DMS114 treated with DMSO at 0.1 percent for 48 hours (cell line): ENCODE data around the gene CNTNAP2.

Experiments
- DNase-seq: peaks from one replicate; lab custom pipeline; 2025; ENCODE audit not compliant: unreplicated experiment; lab: John Stamatoyannopoulos, UW

Gene CNTNAP2

GRCh38 chr7:148211740-148212151 lies 2095.1 kb downstream of the CNTNAP2 start:
- no peak for DNase-seq

DNA sequence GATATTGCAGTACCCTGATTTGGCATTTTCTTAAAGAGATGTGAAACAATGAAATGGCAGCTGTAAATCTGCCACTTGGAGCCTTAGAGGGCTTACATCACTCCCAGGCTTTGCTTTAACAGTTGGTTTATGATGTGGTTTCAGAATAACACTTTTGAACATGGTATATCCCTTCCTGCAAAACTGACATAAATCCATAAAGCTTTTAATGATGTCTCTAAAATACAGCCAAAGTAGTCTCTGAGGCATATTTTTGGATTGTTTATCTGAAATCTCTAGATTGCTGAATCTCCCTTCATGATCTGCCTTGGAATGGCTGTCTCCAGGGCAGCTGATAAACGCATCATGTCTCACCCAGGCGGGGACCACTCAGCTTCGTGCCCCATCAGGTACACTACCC lies 2096.1 kb downstream of the CNTNAP2 start:
- DNase-seq, result no peak

GRCh38 chr7:148214101-148214500 lies 2097.5 kb downstream of the CNTNAP2 start:
- DNase-seq, result no peak

- no peak for DNase-seq
Observed at GRCh38 chr7:148218603-148219002, 2102.0 kb downstream of the CNTNAP2 start.

DNA sequence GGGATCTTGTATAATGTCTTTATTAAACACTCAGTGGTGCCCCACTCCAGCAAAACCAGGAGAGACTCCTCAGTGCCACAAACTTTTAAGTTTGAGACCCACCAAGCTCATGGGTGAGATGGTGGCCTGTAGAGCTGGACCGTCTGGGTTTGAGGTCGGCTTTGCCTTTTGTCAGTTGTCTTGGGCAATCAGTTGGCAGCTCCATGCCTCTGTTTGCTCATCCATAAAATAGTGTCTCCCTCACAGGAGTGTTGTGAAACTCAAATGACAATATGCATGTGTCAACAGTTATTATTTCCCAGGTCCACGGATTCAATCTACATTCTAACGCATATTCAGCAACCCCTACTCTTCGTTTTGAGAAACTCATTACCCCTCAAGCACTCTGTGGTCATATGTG lies 2106.1 kb downstream of the CNTNAP2 start:
- DNase-seq, result no peak

GRCh38 chr7:148223160-148223559 lies 2106.6 kb downstream of the CNTNAP2 start:
- no peak for DNase-seq

- no peak for DNase-seq
Observed at GRCh38 chr7:148223738-148224137, 2107.1 kb downstream of the CNTNAP2 start.

- no peak for DNase-seq
Observed at GRCh38 chr7:148230296-148230695, 2113.7 kb downstream of the CNTNAP2 start.

GRCh38 chr7:148230883-148231282 lies 2114.3 kb downstream of the CNTNAP2 start:
- no peak for DNase-seq

DNA sequence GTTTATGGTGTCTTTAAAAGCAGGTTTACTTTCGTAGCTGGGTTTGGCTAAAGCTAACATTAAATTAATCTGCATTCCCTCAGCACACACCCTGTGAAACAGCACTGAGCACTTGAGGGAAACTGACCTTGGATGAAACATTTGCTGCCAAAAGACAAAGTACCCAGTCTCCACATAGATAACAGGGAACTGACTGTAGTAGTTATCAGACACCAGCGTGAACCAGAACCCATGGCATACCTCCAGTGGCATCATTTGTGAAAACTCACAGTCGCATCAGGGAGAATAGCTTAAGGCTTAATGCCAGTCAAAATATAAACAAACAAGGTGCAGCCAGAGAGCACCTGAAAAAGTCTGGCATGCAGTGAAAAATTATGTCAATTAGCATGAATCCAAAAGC lies 2116.2 kb downstream of the CNTNAP2 start:
- DNase-seq, result no peak

DNA sequence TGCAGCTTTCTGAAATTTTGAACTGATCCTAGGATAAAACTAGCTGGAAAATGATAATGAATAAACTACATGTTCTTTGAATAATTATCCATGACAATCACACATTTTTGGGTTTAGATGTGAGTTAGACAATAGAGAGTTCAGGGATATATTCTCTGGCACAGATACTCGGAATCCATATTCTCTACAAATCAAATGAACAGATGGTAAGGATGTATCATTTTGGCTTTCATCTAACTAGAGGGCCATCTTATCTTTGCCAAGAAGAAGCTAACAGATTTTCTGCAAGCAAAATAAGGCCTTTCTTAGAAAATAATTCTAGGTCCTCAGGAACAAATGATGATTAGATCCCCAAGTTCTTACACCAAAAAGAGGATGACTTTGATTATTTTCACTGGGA lies 2118.1 kb downstream of the CNTNAP2 start:
- DNase-seq, result no peak

DNA sequence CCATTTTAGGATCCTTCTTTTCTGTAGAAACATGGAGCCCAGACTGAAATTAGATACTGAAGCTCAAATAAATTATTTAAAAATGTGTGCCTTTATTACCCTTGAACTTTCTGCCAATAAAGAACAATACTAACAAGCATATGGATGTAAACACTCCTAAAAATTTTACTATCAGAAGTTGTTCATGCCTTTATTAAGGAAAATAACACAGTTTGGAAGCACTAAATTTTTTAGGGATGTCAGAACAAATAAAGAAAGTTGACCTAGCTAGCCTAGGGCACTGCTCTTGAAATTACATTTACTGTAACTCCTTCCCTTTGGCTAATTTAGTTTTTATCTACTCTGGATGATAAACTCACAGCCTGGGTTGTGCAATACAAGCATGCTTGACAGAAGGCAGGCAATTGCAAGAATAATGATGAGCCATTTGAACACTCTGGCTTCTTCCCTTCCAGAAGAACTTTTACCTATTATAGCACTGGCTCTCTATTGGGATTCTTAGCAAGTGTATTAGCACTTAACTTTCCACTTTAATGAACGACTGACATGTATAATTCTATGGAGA lies 2122.2 kb downstream of the CNTNAP2 start:
- DNase-seq, result no peak

GRCh38 chr7:148241700-148242293 lies 2125.2 kb downstream of the CNTNAP2 start:
- DNase-seq, result no peak

DNA sequence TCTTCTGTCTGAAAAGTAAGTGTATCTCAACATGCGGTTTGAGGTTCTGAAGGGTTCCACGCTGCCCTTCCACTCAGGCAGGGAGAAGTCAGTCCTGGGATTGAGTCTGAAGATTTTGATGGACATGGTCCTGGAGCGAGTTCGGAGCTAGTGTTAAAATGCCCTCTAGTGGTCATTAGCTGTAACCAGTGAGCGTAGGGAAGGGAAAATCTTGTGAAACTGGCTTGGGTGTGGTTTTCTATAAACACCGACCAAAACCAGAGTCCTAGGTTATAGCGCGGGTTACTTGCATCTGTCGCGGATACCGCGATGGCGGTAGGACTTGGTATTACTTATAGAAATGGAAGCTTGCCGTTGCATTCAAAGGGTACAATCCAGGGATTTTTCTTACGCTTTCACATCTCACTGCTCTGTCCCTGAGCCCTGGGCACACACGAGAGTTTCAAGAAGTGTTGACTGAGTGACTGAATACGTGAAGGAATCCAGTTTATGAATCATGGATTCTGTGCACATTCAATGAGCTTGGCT lies 2125.8 kb downstream of the CNTNAP2 start:
- DNase-seq, result peak; percentile 54

- DNase-seq, result no peak
Observed at GRCh38 chr7:148245381-148245780, 2128.8 kb downstream of the CNTNAP2 start.

DNA sequence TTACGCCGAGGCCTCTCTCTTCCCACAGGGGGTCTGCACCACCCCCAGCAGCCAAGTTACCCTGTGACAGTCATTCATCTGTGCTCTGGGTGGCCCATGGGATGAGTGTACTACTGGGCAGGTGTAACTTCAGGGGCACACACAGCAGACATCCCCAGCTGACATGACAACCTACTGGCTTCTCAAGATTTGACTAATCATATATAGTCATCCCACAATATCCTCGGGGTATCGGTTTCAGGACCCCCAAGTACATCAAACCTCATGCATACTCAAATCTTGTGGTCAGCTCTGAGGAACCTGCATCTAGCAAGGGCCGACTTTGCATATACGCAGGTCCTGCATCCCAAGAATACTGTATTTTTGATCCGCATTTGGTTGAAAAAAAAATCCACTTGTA lies 2137.0 kb downstream of the CNTNAP2 start:
- DNase-seq, result no peak

DNA sequence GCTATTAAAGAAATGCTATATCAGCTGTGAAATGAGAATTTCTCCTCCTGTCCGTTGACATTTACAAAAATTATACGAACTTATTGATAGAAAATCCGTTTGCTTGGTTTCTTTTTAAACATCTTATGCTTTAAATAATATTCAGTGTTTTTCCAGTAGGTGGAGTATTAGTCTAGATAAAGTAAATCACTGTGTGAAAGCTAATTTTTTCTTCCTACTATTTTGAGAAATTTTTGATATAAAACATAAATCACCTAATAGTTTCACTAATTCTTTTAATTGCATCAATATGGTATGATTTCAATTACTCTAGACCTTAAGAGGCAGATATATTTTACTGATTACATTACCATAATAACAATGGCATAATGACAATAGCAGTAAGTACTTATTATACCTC lies 2138.7 kb downstream of the CNTNAP2 start:
- no peak for DNase-seq

- no peak for DNase-seq
Observed at GRCh38 chr7:148256433-148256832, 2139.8 kb downstream of the CNTNAP2 start.

DNA sequence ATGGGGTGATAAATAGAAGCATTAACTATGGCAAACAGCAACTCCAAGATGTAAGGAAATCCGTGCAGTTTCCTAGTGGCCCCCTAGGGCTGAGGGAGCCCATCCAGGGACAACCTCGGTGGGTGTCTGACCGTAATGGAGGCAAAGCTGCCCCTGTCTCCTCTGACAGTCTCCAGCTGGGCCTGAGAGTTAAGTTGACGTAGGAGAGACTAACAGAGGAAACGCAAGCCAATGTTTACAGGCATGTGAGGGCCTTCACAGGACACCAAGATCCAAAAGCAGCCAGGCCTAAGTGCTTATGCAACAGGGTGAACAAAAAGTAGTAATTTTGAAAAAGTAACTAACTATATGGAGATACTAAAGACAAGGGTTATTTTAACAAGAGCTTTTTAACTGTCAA lies 2144.0 kb downstream of the CNTNAP2 start:
- no peak for DNase-seq

DNA sequence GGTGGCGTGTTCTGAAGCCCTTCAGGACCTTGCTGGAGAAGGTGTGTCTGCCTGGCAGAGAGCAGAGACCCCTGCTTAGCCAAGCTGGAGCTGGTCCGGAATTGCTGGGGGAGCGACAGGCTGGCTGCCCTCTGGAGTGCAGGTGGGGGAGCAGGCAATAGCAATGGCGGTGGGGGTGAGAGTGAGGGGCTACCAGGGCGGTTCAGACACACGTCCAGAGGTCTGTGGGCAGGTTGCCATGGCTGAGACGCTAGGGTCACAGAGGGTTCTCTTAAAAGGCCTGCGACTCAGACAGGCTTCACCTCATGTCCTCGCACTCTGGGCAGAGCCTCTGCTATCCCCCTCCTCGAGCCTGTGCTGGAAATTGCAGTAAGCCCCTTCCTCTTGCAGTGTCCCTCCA lies 2144.9 kb downstream of the CNTNAP2 start:
- no peak for DNase-seq

DNA sequence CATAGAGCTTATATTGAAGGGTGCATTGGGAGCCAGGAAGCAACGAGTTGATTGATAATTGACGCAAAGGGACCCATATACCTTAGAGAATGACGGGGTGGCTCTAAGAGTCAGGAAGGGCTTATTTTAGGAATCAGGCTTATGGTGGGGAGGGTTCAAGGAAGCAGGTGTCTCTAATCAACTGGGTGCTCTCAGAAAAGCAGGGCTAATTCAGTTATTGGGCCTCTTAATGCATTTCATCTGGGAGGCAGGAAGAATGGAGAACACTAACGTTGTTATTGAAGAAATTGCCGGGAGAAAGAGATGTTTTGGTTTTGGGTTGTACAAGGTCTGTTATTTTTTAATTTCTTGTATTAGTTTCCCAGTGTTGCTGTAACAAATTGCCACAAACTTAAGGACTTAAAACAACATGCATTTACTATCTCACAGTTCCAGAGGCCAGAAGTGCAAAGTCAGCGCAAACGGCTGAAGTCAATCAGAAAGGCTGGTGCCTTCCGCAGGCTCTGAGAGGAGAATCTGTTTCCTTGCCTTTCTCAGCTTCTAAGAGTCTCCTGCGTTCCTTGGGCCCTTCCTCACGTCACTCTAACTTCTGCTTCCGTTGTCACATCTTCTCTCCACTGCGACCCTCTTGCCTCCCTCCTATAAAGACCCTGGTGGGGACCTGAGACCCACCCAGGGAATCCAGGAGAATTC lies 2145.5 kb downstream of the CNTNAP2 start:
- no peak for DNase-seq

DNA sequence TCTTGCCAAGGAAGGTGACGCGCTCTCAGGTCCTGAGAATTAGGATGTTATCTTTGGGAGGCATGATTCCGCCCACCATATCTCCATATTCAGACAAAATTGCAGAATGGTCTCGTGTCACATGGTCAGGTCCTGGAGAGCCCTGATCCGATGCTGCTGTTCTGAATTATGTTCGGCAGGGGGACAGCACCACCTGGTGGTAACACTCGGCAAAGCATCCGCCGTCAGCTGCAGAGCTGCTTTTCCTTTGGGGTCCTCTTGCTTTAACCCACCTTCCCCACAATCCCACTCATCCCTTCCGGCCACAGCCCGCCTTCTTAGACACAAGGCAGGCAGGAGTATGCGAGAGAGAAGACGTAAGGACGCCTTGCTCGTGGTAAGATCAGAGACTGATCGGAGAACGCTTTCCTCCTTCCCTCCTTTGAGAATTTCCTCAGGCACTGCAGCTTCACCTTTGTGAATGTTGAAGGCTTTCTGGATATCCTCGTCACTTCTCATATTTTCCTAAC lies 2146.2 kb downstream of the CNTNAP2 start:
- peak; percentile 49 for DNase-seq
